Thyroid gland (tissue), 4 donors: ENCODE measurements around the gene CDH16.

Experiments used
- CTCF ChIP-seq, 6 experiments: fragments of 200-600 bp in 3 of 6; fragments of 450-650 bp in 3 of 6; sonication (generic) in 3 of 6; IDR thresholded peaks; one replicate each; pipeline ENCODE4 v1.5.1; 2016 to 2019; ENCODE audit warnings: antibody characterized with exemption in 6 of 6, mild to moderate bottlenecking in 2 of 6, inconsistent platforms in 1 of 6, moderate library complexity in 1 of 6
- POLR2A ChIP-seq, 2 donors: fragments of 450-650 bp; IDR thresholded peaks; one replicate each; pipeline ENCODE4 v1.6.1; 2017; ENCODE audit warnings: antibody characterized with exemption in 2 of 2, mild to moderate bottlenecking in 2 of 2, moderate library complexity in 1 of 2

GRCh38 chr16:66872559-66872942 lies 46.1 kb downstream of the CDH16 start:
- TF ChIP-seq CTCF (IDR thresholded peaks at IDR 0.05) = no peak
- no peak for TF ChIP-seq POLR2A (IDR thresholded peaks at IDR 0.05)
